GM21717 (cell line): ENCODE results near the gene CHRNA4.

ENCODE experiments used
- ATAC-seq: cut with Tn5 transposase; IDR thresholded peaks from one replicate; pipeline ENCODE4 v1.9.1; 2021; ENCODE audit warnings: mild to moderate bottlenecking, moderate library complexity; ENCODE audit not compliant: unreplicated experiment

CHRNA4 gene

DNA sequence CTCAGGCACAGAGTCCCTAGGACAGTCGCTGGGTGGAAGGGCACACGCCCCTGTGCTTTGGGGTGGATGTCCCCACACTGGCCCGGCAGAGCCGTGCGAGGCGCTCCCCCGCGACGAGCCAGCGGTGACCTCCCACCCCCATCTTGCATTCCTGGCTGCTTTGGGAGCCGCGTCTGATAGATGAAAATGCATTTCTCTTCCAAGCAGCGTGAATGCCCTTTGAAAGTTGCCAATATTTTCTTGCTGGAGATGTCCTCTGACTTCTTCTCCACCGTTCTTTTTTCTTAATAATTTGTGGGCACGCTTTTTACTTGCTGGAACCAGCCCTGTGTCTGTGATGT lies 38.2 kb downstream of the CHRNA4 start:
- no peak for ATAC-seq

DNA sequence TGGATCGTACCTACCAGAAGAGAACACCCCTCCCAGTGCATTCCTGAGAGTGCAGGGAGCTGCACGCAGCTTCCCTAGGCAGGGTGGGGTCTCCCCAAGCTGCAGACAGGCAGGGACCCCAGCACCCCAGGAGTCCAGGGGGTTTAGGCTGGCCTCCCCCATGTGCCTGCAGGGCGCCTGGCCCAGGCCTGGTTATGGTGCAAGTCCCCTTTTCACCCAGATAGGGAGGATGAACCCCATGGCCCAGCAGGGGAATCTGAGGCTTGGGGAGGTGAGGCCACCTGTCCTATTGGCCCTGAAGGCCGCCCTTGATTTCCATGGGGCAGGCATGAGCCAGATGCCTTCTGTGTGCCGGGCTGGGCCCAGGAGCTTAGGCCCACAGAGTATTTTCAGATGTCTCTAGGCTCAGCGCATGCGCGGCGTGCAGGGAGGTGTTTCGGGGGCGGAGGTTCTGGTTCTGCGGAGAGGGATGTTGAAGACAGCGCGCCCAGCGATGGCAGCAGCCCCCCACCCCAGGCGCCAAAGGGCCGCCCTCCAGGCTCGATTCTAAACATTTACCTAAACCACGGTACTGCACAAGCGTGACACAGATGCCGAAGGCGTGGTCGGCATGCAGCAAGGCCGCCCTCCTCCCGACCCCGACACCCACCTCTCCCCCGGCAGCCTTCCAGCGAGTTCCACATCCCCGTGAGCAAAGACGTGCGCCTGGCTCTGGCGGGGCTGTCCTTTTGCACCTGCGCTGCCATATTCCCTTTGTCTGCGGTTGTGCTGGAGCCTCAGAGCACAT lies 38.8 kb downstream of the CHRNA4 start:
- ATAC-seq, result no peak

DNA sequence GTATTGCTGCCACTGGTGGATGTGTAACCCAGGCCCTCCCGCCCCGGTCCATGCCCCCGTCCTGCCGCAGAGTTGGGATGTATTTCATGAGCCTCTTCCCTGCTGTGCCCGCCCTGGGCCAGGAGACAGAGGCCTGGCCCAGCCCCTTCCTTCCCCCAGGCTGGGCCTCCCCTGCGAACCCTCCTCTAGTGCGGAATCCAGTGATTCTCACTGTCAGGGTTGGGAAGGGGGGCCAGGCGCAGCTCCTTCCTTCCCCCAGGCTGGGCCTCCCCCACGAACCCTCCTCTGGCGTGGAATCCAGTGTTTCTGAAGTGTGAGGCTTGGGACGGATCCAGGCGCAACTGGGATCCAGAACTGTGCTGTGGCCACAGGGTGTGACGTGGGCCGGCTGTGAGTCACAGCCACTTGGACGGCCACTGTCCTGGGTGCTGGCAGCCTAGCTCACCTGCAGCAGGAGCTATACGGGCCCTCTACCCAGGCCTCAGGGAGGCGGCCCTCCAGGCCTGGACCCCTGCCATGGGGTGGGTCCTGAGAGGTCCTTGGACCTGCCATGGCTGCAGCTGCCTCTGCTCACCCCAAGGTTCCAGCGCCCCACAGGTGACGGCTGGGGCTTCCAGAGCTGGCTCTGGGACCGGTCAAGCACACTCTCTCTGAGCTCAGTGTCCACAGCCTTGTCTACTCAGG lies 39.9 kb downstream of the CHRNA4 start:
- ATAC-seq, result no peak

GRCh38 chr20:63320616-63321147 lies 40.5 kb downstream of the CHRNA4 start:
- no peak for ATAC-seq

DNA sequence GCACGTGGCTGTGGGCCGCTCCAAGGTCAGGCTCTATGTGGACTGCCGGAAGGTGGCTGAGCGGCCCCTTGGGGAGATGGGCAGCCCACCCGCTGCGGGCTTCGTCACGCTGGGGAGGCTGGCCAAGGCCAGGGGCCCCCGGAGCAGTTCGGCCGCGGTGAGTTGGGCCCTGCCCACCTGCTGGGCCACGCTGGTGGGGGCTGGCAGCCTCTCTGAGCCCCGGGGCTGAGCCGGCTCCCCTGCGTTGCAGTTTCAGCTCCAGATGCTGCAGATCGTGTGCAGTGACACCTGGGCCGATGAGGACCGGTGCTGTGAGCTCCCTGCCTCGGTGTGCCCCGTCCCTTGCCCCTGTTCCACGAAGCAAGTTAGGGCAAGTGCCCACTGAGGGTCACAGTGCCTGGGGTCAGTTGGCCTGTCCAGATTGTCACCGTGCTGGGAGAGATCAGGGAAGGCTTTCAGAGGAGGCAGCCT lies 41.1 kb downstream of the CHRNA4 start:
- ATAC-seq, result no peak

GRCh38 chr20:63319164-63320040 lies 41.7 kb downstream of the CHRNA4 start:
- no peak for ATAC-seq

DNA sequence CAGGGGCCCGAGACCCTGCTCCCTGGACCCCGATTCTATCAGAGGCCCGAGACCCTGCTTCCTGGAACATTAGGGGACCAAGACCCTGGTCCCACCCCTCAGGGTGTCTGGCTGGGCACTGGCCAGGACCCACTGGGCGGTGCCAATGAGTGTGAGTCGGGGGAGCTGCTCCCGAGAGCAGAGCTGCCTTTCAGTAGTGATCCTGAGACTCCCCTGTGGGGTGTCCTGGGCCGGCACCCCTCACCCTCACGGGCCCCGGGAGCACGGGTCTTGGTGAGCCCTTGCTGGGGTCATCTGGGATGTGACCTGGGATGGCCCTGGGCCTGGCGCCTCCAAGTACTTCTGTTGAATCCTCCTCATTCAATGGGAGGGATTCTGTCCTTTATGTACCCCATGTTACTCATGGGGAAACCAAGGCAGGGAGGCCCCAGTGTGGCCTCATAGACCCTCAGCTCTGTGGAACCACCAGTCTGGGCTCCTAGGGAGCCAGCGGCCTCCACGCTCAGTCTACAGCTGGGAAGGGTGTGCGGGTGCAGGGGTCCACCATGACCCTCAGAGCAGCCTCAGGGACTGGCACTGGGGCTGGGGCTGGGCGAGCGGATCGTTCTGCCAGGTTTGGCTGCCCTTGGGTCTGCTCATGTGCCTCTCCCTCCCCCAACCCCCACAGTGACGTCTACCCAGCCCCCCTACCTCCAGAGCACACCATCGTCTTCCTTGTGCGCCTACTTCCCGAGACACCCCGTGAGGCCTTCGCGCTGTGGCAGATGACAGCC lies 42.6 kb downstream of the CHRNA4 start:
- ATAC-seq, result no peak

DNA sequence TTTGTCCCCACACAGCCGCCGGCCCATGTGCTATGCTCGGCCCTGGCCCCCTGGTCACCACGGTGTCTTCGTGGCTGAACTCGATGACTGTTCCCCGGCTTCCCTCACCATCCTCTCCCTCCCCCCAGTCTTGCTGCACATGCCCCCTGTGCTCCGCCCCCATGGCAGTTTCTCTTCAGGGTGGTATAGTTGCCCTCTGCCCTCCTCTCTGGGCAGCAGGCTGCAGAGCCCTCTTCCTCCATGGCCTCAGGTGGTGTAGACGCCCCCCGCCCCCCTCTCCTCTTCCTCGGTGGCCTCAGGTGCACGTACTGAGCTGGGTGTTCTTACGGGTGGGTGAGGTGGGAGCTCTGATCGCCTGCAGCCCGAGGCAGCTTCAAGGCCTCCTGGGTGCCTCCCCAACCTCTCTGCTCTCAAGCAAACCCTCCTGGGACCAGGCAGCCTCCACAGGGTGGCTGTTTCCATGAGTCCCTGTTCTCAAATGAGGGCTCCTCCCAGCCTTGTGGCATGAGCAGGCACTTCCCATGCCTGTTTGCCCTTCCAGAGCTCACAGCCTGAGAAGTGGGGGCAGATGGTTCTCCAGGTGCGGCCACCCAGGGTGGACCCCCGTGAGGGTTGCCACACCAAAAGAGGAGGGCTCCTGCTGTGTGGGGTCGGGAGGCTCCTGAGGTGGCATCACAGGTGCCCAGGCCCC lies 43.4 kb downstream of the CHRNA4 start:
- ATAC-seq, result no peak

GRCh38 chr20:63317061-63317460 lies 44.1 kb downstream of the CHRNA4 start:
- ATAC-seq, result no peak

GRCh38 chr20:63316502-63316921 lies 44.6 kb downstream of the CHRNA4 start:
- no peak for ATAC-seq

DNA sequence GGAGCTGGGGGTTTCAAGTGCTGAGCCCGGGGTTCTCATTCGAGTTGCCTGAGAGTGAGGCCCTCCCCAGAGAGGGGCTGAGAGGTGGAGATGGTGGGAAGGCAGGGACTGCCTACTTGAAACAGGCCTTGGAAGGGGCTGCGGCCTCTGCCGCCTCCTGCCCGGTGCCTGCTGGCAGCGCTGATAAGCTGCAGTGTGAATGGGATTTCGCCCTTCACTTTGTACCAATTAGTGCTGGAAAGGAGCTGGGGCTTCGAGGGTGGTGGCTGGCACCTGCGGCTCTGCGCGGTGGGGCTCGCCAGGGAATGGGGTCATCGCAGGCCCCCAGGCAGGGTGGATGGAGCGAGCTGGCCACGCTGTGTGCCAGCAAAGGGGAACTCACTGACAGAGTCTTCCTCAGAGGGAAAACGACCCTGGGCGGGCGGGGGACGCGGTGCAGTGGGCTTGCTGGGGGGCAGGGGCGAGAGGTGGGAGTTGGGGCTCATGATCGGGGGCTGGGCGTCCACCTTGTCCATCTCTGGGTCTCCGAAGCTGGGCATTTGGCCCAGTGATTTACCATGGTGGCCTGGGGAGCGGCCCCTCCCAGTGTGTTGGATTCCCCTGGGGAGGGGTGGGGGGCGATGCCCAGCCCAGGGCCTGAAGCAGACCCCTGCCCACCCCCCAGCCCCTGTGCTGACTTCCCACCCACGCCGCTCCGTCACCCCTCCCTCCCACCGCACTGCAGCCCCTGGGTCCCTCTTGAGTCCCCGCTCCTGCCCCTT lies 45.2 kb downstream of the CHRNA4 start:
- ATAC-seq, result no peak

DNA sequence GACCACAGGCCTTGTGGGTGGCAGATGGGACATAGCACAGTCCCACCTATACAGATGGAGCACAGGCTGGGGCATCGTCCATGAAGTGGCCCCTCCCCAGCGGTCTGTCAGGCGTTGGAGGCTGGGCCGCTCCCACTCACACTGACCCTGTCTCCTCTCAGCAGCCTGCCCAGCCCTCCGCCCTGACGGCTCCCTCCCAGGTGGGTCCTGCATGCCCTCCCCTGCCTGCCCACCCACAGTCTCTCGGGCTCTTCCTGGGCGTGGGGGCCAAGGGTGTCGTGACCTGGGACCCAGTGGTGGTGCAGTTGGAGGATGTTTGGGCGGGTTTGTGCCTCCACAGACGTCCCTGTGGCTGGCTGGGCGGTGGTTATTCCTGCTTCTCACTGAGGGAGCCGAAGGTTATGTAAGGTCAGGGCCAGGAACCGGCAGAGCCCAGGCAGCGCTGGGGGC lies 45.9 kb downstream of the CHRNA4 start:
- ATAC-seq, result no peak

DNA sequence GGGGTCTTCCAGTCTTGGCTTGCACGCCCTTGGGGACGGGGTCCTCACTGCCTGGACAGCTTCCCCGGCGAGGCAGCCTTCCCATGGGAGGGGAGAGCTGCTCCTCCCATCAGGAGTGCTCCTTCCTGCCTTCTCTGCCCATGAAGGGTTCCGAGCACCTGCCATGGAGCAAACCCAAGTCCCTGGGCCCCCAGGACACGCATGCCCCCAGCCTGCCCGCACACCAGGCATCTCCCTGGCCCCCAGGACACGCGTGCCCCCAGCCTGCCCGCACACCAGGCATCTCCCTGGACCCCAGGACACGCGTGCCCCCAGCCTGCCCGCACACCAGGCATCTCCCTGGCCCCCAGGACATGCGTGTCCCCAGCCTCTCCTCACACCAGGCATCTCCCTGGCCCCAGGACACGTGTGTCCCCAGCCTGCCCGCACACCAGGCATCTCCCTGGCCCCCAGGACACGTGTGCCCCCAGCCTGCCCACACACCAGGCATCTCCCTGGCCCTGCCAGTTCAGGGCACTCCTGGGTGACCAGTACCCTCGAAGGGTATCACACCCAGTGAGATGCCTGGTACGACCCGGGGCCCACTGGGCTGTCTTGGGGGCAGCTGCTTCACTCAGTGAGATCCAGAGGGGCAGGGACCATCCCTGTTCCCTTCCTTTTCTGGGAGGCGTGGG lies 46.4 kb downstream of the CHRNA4 start:
- no peak for ATAC-seq

DNA sequence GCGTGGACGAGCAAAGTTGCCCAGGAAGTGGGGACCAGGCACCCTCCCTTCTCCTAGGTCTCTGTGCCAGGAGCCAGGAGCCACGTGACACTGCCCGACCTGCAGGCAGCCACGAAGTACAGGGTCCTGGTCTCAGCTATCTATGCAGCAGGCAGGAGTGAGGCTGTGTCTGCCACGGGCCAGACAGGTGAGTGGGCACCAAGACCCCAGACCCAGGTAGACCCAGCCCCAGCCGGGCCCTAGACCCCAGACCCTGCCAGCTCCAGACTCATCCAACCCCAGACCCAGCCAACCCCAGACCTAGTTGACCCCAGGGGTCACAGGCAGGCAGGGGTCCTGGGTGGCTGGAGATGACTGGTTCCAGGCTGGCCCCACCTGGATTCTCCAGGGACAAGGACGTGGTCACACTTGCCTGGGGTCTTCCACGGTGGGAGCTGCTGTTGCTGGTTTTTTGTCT lies 47.1 kb downstream of the CHRNA4 start:
- ATAC-seq, result no peak

DNA sequence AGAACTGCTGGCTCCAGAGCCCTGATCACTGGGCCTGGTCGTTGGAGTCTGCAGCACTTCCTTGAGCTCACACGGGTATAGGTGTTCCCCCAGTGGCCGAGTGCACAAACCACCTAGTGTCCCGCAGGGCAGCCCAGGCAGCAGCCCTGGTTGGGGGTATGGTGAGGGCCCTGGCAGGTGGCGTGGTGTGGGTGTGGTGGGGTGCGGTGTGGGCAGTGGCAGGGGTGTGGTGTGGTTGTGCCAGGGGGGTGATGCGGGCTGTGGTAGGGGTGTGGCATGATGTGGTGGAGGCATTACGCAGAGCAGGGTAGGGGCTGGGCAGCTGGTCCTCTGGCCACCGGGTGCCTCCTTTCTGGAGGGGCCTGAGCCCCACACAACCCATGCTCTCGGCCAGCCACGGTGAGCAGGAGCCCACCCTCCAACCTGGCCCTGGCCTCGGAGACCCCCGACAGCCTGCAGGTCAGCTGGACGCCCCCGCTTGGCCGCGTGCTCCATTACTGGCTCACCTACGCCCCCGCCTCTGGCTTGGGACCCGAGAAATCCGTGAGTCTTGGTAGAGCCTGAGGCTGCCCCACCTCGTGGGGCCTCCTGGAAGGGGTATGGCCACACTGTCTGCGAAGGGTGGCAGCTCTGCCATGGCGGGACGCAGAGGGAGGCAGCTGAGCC lies 47.7 kb downstream of the CHRNA4 start:
- ATAC-seq, result no peak

GRCh38 chr20:63312690-63313348 lies 48.3 kb downstream of the CHRNA4 start:
- ATAC-seq, result no peak

- ATAC-seq, result no peak
Measured at GRCh38 chr20:63312273-63312672, 48.9 kb downstream of the CHRNA4 start.
